Embryonic facial prominence (tissue), 1 donor: ENCODE results near the gene GALNT6.
"Not testable (repeated sequence)": the region's sequence is repeated elsewhere in the genome, so short reads cannot be mapped to it uniquely, and the experiment has no call there.

Source experiments
- DNase-seq: peaks from one replicate; pipeline ENCODE4 v3.0.0-alpha.2; 2016; ENCODE audit errors: extremely low spot score

GALNT6 gene

GRCh38 chr12:51323317-51323960 is 67.8 kb downstream of the GALNT6 start:
- no peak for DNase-seq

- DNase-seq: no peak
Measured at GRCh38 chr12:51322452-51322851, 68.8 kb downstream of the GALNT6 start.

GRCh38 chr12:51321882-51322281 is 69.3 kb downstream of the GALNT6 start:
- no peak for DNase-seq

- DNase-seq: peak; percentile 86
Measured at GRCh38 chr12:51320695-51321320, 70.4 kb downstream of the GALNT6 start.

GRCh38 chr12:51320311-51320694 is 70.9 kb downstream of the GALNT6 start:
- DNase-seq: no peak

- DNase-seq: no peak
Measured at GRCh38 chr12:51318846-51319599, 72.2 kb downstream of the GALNT6 start.

- not testable (repeated sequence) for DNase-seq
Measured at GRCh38 chr12:51318057-51318806, 73.0 kb downstream of the GALNT6 start.

- no peak for DNase-seq
Measured at GRCh38 chr12:51311389-51311788, 79.8 kb downstream of the GALNT6 start.

GRCh38 chr12:51307655-51308593 is 83.3 kb downstream of the GALNT6 start:
- DNase-seq: no peak

- no peak for DNase-seq
Measured at GRCh38 chr12:51306507-51306906, 84.7 kb downstream of the GALNT6 start.
